Endothelial cell (in vitro differentiated cells): ENCODE data around the gene FDX2. TPM values are rescaled to one million over a fixed set of nuclear protein-coding genes. Genes with fewer than 3 reads are reported as not detected.

Experiments
- DNase-seq: peaks from one replicate; pipeline ENCODE4 v3.0.0; 2021; ENCODE audit warnings: low spot score
- H3K27ac Mint-ChIP-seq: one replicate; pipeline ENCODE4 v1.8.0; 2021; ENCODE audit warnings: mixed read lengths, inconsistent platforms; ENCODE audit not compliant: unreplicated experiment
- H3K27me3 Mint-ChIP-seq: one replicate; pipeline ENCODE4 v1.8.0; 2021; ENCODE audit warnings: mild to moderate bottlenecking, moderate library complexity, mixed read lengths, inconsistent platforms; ENCODE audit not compliant: unreplicated experiment
- H3K36me3 Mint-ChIP-seq: one replicate; pipeline ENCODE4 v1.8.0; 2021; ENCODE audit warnings: mild to moderate bottlenecking, low read depth, mixed read lengths, inconsistent platforms; ENCODE audit not compliant: unreplicated experiment
- H3K4me1 Mint-ChIP-seq: one replicate; pipeline ENCODE4 v1.8.0; 2021; ENCODE audit warnings: mild to moderate bottlenecking, mixed read lengths, inconsistent platforms; ENCODE audit not compliant: unreplicated experiment
- H3K4me3 Mint-ChIP-seq: one replicate; pipeline ENCODE4 v1.8.0; 2021; ENCODE audit warnings: mild to moderate bottlenecking, mixed read lengths, inconsistent platforms; ENCODE audit not compliant: unreplicated experiment
- H3K9me3 Mint-ChIP-seq: one replicate; pipeline ENCODE4 v1.8.0; 2021; ENCODE audit warnings: mixed read lengths, inconsistent platforms; ENCODE audit not compliant: unreplicated experiment
- CTCF ChIP-seq: fragments of 200-600 bp; sonication (generic); IDR thresholded peaks from one replicate; pipeline ENCODE4 v1.5.0; 2021; ENCODE audit warnings: antibody characterized with exemption; ENCODE audit not compliant: unreplicated experiment
- total RNA-seq: library from RNA; stranded (reverse); fragmentation: NEBNext Ultra II Directional; extraction: Animal tissue kit (Norgen Biotek cat#: 25700); gene quantifications from one replicate; pipeline ENCODE4 v1.2.1, GENCODE V29; 2021; ENCODE audit not compliant: unreplicated experiment

Gene FDX2
- total RNA-seq, 1 donor from 2014 or later, result 18.9 TPM

- H3K36me3 Mint-ChIP-seq, result peaks cover 21% of the 10 kb centered on the region
- H3K9me3 Mint-ChIP-seq, result no peaks in the 10 kb centered on the region
- TF ChIP-seq CTCF, result no peak
- no peak for DNase-seq
- no peak overlapping the region for H3K4me3 Mint-ChIP-seq
- H3K27ac Mint-ChIP-seq, result no peak overlapping the region
- peaks cover 6% of the 10 kb centered on the region for H3K4me1 Mint-ChIP-seq
- H3K27me3 Mint-ChIP-seq, result peaks cover 13% of the 10 kb centered on the region
These were observed 2.1 kb upstream of the FDX2 start for GRCh38 chr19:10317857-10318462.

DNA sequence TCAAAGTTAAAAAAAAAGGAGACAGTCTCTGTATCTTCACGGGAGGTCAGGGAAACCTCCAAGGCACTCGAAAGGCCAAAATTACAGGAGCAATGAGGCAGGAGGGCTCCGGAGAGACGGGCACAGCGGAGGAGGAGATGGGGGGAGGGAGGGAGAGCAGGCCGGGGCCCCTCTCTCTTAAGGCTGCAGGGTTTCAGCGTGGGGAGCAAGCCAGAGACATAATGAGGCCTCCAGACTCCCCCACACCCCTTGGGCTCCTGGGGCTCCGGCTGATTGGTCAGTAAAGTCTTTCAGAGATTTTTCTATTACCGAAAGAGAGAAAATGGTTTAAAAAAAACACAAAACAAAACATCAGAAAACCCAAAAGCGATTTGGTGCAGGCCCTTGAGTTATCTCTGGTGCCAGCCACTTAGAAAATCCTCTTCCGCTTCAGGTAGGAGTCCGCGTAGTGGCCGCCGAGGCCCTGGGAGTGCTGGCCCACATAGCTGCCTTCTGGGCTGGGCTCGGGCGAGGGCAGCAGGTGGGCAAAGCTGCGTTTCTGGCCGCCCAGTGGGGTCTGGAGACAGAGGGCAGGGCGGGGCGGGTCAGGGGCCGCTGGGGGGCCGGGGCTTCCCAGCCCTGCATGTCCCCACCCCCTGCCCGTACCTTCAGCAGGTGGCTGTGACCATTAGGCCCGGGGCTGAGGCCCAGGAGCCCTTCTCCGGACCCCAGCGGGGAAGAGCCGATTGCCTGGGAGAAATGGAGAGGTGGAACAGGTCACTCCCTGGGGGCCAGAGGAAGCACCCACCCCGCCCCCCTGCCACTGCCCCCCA lies 1.4 kb upstream of the FDX2 start:
- DNase-seq, result no peak
- TF ChIP-seq CTCF, result no peak
- Mint-ChIP-seq H3K27ac (no peak overlapping the region), H3K9me3 (no peaks in the 10 kb centered on the region), H3K27me3 (peaks cover 13% of the 10 kb centered on the region), H3K4me3 (no peak overlapping the region), H3K4me1 (peaks cover 6% of the 10 kb centered on the region), H3K36me3 (peaks cover 20% of the 10 kb centered on the region)

- peaks cover 8% of the 10 kb centered on the region for H3K27me3 Mint-ChIP-seq
- H3K36me3 Mint-ChIP-seq, result peaks cover 14% of the 10 kb centered on the region
- H3K9me3 Mint-ChIP-seq, result no peaks in the 10 kb centered on the region
- DNase-seq, result no peak
- peak overlapping the region; percentile 94 for H3K4me3 Mint-ChIP-seq
- no peak for TF ChIP-seq CTCF
- H3K4me1 Mint-ChIP-seq, result peaks cover 6% of the 10 kb centered on the region
- H3K27ac Mint-ChIP-seq, result no peak overlapping the region
These were observed 622 bp upstream of the FDX2 start for GRCh38 chr19:10316229-10317044.

- no peaks in the 10 kb centered on the region for H3K4me1 Mint-ChIP-seq
These were observed 6.4 kb downstream of the FDX2 start, which contains the start of gene ZGLP1 for GRCh38 chr19:10309423-10309822. Gene ZGLP1 (minus strand): TSS chr19:10309815.

More at GRCh38 chr19:10309423-10309822, 6.4 kb downstream of the FDX2 start, which contains the start of gene ZGLP1:
- no peak for DNase-seq
- no peak for TF ChIP-seq CTCF
- no peak within 1 kb of the TSS for H3K27ac Mint-ChIP-seq
- H3K27me3 Mint-ChIP-seq, result peaks cover 2% of the 10 kb centered on the region
- peak within 1 kb of the TSS; percentile 11 for H3K4me3 Mint-ChIP-seq
- H3K9me3 Mint-ChIP-seq, result no peaks in the 10 kb centered on the region
- H3K36me3 Mint-ChIP-seq, result peaks cover 4% of the 10 kb centered on the region
